Glomerular visceral epithelial cell (primary cell): Measurements from ENCODE around the gene HIVEP1.
A peak's percentile ranks its signal among the peaks of the same experiment; 100 is the strongest.

Experiments used
- DNase-seq: peaks from one replicate; pipeline ENCODE4 v3.0.0-alpha.2; 2016; ENCODE audit errors: extremely low spot score

Gene HIVEP1

DNA sequence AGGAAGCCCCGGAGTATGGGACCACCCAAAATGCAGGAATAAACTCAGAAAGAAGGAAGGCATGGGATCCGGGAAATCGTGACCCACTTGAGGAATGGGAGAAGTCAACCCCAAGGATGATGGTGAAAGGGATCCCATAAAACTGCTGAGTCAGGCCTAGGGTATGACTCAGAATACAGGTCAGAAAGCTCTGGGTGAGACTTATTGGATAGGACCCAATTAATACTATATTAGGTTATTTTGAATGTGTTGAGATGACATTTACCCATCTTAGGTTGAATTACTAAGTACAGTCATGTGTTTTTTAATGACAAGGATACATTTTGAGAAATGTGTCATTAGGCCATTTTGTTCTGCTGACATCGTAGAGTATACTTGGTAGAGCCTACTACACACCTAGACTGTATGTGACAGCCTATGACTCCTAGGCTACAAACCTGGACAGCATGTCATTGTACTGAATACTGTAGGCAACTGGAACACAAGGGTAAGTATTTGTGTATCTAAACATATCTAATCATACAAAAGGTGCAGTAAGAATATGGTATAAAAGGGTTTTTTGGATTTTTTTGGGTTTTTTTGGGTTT lies 17.1 kb upstream of the HIVEP1 start:
- DNase-seq, result no peak

DNA sequence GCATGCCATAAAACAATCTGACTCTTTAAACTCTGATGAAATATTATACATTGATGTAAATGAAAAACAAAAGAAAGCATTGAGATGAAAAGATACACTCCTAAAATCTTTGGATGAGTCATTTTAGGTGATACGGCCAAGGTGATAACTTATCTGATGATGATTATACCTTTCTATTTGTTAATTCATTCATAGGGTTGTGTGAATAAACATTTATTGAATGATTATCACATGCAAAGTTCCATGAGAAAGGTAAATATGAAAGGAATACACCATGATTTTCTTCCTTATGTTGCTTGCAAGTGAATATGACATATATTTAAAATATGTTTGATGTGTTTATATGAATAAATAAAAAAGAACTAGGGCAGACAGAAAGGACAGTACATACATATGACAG lies 15.4 kb upstream of the HIVEP1 start:
- no peak for DNase-seq

DNA sequence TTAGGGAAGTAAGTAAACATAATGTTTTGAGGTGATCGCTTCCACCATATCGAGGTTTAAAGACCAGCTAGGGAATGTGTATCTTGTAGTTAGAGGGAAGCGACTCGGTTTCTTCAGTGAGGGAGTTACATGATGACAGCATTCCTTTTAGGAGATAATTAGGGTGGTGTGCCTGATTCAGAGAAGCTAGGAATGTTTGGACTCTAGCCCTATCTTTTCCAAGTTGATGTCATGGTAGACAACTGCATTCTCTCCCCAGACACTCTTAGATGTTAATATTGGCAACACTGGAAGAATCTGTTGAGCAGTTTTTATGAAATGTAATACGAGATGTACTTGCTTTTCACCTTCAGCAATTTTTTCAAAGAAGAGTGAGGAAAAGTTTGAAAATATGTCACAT lies 12.9 kb upstream of the HIVEP1 start:
- DNase-seq, result no peak

DNA sequence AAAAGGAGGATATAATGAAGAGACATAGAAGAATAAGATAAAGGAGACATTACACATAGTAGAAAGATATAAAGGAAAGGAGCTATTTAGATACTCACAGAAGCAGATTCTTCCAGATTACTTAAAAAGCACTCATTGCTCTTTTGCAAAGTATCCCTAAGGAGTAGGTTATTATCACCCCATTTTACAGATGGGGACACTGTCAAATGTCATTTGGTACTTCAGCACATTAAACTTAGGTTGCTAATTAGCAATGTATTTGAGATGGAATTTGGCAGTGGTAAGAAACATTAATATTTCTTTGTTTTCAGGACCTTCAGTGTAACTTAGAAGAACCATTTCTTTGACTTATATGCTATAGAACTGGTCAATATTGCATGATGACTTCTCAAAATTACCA lies 11.9 kb upstream of the HIVEP1 start:
- DNase-seq, result no peak

DNA sequence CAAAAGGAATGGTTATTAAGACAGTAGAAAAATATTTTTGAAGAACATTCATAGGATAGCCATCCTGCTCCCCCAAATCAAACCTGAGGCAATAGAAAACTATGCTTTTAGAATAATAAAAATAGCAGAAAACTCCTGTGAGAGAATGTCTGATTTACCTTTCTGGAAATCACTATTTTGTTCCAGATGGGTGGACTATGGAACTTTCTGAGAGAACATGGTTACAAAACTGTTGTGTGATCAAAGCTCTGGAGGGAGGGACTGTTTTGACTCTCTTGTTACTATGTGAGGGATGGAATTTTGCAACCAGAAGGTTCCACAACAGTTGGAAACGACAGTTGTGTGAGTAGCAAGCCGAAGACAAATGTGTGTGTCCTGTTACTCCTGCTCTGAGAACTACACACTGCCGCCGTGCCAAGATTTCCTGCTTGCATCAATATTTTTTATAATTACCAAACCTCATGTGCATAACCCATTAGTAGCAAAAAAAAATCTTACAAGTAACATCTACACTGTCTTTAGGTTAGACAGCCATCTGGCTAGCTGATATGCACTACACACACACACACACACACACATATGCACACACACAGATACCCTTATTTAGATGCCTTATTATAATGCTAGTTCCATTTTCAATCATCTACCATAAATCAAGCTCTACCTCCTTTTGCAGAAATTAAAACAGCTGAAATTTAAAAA lies 11.0 kb upstream of the HIVEP1 start:
- no peak for DNase-seq

DNA sequence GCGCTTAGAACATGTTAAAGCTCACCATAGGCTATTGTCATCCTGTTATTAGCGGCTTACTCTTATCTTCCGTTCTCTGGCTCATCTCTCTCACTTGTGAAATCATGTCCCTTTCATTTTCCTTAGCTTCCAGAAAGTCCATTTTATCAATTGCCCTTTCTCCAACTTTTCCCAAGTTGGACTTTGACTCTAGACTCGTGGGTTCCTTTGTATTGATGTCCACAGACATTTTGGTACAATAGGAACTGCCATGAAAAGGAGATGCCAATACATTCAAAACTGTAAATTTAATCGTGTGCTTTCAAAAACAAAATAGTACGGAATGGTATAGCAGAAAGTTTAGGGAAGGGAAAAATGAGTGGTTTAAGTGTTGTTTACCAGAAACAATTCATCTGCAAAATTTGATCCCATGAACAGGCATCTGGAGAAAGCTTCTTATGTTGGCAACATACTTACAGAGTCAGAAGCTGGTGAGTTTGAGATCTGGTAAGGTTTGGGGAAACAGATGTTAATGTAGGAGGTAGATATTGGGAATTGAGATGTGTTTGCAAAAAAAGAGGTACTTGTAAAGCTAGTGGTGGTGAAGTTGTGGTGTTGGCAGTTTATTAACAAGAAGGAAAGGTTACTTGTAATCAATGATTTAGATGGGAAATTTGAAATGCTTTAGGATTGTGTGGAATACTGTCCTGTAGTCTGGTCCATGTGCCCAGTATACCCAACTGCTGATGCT lies 10.2 kb upstream of the HIVEP1 start:
- DNase-seq, result no peak

DNA sequence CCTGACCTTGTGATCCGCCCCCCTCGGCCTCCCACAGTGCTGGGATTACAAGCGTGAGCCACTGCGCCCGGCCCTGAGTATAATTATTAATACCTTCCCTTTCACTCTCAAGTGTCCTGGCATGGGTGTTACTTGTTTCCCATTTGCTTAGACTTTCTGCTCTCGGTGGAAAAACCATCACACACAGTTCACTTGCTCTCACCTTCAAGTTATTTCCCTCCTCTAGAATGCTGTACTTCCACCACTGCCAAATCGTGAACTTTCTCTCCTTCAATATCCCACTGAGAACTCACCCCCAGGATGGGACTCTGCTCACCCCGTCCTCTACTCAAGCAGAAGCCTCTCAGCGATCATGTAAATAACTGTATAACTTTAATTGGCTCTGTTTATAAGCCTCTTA lies 4.6 kb upstream of the HIVEP1 start:
- DNase-seq, result peak; percentile 13

DNA sequence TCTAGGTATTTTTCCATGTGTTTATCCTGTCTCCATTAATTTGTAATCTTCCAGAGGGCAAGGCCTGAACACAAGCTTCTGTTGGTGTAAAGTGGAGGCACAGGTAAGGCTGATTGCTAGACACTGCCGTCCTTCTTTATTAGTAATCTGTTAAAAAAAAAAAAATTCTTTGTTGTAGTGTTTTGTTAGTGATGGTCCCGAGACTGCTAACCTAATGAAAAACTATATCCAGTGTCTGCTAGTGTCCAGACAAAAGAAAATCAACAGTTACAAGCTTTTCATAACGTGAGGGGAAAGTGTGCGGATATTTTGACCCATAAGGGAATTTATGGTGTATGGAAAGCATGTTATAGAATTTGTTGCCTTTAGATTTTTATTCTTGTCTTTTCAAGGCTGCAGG lies 4.2 kb upstream of the HIVEP1 start:
- peak; percentile 14 for DNase-seq

DNA sequence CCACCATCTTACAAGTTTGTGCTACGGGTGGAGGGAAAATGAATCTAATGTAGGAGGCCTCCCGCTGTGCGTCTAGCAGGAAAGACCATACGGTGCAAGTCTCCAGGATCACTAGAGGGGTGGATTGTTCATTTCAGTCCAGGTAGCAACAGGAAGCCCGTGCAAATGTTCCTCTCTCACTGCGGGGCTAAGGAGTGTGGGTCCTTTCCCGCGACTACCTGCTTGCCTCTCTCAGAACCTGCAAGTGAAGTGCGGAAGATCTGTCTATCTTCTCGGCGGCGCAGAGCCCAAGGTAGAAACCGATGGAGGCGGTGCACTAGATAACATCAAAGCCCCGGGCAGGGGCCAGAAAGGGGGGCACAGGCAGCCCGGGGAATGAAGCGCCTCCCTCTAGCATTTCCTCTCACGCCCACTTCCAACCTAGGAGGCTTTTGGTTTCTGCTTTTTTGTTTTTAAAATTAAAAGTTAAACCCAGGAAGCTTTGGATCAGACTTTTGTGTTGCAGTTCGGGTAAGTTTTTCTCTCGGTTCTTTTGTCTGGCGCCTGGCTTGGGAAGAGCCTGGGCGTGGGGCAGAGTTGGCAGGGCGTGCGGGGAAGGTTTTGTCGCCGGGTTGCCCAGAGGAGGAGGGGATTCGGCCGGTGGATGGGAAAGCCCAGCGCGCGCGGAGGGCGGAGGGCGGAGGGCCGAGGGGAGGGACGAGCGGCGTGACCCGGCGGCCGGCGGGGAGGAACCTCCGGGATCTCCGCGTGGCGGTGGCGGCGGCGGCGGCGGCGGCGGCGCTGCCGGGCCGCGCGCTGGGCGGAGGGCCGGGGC lies 3.5 kb upstream of the HIVEP1 start:
- DNase-seq, result peak; percentile 85

DNA sequence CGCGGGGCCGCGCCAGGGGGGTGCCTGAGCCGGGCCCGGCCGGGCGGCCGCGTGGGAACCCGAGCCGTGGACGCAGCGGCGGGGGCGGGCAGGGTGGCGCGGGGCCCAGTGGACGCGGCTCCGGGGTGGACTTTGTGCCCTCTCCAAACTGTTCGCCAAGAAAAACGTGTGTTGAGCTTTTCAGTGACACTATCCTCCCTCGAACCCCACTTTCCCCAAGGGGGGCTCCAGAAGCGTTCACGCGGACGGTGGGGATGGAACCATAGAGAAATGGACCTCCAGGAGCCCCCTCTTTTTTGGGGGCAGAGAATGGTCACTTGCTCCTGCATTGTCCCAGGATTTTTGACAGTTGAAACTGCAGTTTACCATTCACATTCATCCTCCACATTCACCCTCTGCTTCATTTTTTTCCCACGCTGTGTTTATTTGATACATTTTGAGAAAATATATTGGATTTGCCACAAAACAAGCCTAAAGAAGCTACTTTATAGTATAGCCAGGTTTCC lies 2.9 kb upstream of the HIVEP1 start:
- no peak for DNase-seq

DNA sequence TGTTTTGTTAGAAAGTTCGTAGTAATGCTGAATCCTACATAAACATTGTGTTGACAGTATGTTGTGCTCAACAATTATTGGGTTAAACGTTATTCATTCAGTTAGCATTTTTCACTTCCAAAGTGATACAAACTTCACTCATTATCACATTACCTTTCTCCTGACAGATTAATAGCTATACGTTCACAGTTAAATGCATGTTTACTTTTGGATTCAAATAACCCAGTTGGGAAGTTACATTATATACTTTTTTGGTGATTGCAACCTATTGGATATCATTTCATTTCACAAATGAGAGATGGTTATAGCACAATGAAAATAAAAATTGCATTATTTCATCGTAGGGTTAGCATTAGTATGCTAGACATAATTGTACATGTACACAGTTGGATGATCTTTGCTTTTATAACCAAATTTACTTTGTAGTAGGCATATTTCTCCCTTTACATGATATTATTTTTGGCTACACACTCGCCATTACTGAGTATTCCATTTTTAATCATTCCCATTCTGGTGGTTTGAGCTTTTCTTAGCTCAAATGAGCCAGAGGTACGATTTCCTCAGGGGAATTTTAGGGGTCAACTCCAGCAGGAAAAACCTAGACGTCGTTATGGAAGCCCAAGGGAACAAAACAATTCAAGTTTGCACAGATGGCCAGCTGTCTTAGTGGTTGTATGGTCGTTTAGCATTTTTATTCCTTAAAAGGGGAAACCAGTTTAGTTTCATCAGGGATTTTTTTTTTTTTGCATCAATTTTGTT lies 2.1 kb upstream of the HIVEP1 start:
- peak; percentile 19 for DNase-seq

DNA sequence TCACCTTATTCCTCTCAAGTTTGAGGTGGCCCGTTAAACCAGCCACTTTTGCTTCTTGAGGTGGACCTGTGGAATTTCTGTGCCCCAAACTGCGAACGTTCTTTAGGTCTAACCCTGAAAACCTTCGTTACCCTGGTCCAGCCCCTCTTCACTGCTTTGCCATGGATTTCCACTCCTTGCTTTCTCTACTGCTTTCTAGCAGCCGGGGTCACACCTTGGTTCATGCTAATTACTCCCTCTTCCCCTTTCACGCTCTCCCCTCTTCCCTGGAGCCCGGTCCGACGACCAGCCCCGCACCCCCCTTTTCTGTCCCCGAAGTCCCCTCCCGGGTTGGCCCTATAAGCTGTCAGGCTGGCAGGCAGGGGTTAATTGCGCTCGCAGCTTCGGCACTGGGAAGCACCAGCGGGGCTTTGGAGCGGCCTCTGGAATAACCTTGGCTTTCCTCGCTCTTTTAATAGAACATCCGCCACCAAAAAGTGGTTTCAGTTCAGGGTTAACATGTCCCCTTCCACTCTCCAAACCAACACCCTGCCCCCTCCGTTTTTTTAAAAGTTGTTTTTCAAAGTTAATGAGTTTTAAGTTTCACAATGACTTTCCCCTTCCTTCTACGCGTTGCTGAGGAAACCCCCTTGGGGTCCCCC lies 1.4 kb upstream of the HIVEP1 start:
- no peak for DNase-seq

DNA sequence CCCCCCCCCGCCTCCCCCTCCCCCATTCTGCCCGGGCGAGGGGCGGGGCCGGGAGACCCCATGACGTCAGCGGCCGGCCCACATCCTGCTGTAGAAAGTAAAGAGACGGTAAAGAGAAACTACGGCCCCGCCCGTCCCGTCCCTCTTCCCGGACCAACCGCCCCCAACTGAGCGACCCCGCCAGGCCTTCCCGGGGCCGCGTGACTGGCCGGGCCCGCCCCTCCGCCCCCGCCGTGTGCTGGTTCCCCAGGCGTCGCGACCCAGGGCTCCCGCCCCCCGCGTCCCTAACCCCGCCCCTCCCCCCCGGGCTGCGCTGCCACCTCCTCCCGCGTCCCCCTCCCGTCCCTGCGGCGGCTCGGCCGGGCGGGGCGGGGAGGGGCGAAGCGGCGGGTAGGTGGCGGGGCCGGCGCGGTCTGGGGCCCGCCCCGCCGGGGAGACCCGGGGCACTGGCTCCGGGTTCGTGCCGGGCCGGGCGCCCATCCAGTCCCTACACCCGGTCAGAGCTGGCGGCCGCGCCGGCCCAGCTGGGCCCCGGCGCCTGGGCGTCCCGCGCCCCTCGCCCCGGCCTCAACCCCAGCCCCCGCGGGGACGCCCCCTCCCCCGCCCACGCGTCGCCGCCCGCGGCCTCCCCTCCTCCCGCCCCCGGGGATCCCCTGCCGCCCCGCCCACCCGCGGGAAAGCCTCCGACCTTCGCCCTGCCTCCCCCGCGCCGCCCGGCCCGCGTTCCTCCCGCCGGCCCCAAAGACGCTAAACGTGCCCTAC lies 655 bp upstream of the HIVEP1 start:
- DNase-seq, result peak; percentile 99

DNA sequence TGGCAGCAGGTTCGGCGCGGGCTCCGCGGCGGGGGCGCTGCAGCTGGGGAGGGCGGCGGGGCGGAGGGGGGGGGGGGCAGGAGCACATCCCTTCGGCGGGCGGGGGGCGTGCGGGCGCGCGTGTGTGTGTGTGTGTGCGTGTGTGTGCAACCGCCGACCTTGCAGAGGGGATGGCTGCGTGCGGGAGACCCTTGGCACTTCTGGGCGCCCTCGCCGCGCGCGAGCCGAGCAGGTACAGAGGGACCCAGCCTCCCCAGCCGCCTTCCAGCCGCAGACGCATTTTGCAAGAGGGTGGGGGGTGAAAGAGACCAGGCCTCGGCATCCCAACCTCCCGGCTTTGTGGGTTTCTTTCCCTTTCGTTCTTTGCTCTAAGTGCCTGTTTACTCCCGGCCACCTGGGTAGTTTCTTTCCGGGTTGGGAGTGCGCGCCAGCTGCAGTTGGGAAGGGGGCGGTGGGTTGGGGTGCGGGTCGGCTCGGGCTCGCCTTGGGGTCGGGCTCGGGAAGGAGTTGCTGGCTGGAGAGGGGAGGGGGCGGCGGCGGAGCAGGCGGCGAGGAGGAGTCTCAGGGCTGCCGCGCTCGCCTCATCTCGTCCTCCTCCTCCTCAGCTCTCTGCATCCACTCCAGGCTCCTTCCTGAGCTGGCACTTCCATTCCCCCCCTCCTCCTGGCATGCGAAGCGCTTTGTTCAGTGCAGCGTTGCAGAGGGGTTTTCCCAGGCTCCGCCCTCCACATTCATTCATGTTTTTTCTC lies 620 bp downstream of the HIVEP1 start:
- DNase-seq, result peak; percentile 93

DNA sequence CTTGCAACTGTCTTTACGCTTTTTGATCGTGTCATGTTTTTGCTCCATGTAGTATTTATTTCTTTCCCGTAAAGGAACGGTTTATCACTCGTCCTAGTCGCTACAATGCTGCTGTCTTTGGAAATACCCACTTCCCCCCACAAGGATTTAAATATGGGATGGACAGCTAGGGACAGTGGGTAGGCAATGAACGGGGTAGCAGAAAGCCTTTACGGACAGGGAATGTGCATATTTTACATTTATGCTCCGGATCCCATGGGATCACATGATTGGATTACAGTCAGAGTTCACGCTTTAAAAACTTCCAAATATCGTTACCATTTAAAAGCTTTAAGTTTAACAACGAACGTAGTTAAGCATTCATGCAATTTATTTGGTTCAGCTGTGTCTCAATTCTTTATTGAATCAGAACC lies 1.2 kb downstream of the HIVEP1 start:
- no peak for DNase-seq

DNA sequence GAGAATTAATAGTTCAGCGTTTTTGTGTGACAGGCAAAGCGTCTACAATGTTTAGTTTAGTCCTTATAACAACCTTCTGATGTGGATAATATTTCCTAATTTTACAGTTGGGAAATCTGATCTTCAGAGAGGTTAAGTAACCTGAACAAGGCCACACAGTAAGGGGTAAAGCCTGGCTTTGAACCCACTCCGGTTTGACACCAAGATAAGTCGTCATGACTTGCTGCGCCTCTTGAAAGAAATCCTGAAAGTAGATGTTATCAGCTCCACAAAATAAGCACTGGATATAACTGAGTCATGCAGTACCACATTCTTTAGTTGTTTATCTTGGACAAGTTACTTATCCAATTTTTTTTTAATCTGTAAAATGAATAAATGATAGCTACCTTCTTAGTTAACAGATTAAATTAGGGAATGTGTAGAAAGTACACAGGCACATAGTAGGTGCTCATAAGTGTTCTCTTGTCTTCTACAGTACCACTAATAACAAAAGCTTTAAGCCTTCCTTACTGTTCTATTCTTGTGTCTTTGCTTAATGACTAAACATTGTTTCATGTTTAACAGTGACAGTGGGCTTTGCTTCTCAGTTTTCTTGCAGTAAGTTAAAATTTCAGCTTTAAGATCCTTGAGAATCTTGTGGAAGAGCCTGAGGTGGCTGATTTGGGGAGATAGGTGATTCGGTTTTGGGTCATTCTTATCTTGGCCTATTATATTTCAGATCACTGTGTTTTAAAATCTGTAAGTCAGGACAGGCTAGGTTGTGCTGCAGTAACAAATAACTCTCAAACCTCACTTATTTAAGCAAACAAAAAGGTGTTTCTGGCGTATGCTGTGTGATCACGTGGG lies 2.1 kb downstream of the HIVEP1 start:
- peak; percentile 36 for DNase-seq

DNA sequence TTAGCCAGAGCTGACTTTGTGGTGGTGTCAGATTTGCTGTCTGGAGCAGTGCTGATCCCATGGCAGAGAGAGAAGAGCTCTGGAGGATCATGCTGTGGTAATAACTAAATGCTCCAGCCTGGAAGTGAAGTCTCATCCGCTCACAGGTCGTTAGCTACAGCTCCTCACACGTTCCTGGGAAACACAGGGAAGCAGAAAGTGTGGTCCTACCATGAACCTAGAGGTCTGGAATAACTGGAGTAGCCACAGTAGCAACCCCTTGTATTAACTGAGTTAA lies 2.7 kb downstream of the HIVEP1 start:
- DNase-seq, result no peak

DNA sequence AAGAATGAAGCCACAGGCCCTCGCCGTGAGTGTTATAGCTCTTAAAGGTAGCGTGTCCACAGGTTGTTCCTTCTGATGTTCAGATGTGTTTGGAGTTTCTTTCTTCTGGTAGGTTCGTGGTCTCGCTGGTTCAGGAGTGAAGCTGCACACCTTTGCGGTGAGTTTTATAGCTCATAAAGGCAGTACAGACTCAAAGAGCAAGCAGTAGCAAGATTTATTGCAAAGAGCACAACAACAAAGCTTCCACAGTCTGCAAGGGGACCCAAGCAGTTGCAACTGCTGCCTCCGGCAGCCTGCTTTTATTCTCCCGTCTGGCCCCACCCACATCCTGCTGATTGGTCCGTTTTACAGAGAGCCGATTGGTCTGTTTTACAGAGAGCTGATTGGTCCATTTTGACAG lies 5.2 kb downstream of the HIVEP1 start:
- DNase-seq, result no peak
